ENCODE measurements around the gene PCIF1.
"Not testable (repeated sequence)": the region's sequence is repeated elsewhere in the genome, so short reads cannot be mapped to it uniquely, and the experiment has no call there.

Gene PCIF1

GRCh38 chr20:45934586-45935415, at the start of gene PCIF1:
Gene PCIF1 (plus strand): TSS chr20:45934683. CDS start chr20:45939000, 4,317 bp downstream.
- DNase-seq, result peak; percentile 98
- in situ Hi-C loops (cut with MboI; ENCODE audit: low pct_unique_long_range_greater_than_20kb, low sequenced_read_pairs), result no loop called here

GRCh38 chr20:45886590-45887345, 47.7 kb upstream of the PCIF1 start:
- in situ Hi-C loops (cut with MboI; ENCODE audit: low pct_unique_long_range_greater_than_20kb, low sequenced_read_pairs), result no loop called here
- no peak for DNase-seq

GRCh38 chr20:45887346-45887715, 47.2 kb upstream of the PCIF1 start, which contains the start of gene SPATA25:
Gene SPATA25 (minus strand): TSS chr20:45887622. CDS start chr20:45887590, 32 bp downstream.
- in situ Hi-C loops (cut with MboI; ENCODE audit: low pct_unique_long_range_greater_than_20kb, low sequenced_read_pairs), result no loop called here
- DNase-seq, result no peak

- DNase-seq, result no peak
- in situ Hi-C loops (cut with MboI; ENCODE audit: low pct_unique_long_range_greater_than_20kb, low sequenced_read_pairs), result no loop called here
Observed at GRCh38 chr20:45888681-45889080, 45.8 kb upstream of the PCIF1 start.

GRCh38 chr20:45890077-45890984, 44.2 kb upstream of the PCIF1 start:
- no peak for DNase-seq
- in situ Hi-C loops (cut with MboI; ENCODE audit: low pct_unique_long_range_greater_than_20kb, low sequenced_read_pairs), result no loop called here

GRCh38 chr20:45890985-45891983, 43.2 kb upstream of the PCIF1 start, which contains the start of the genes CTSA and NEURL2:
Gene CTSA (plus strand): TSS chr20:45891335. CDS start chr20:45891569, 234 bp downstream.
Gene NEURL2 (minus strand): TSS chr20:45891208. CDS start chr20:45890991, 217 bp downstream.
- in situ Hi-C loops (cut with MboI; ENCODE audit: low pct_unique_long_range_greater_than_20kb, low sequenced_read_pairs), result no loop called here
- DNase-seq, result peak; percentile 89

- in situ Hi-C loops (cut with MboI; ENCODE audit: low pct_unique_long_range_greater_than_20kb, low sequenced_read_pairs), result no loop called here
- DNase-seq, result peak; percentile 22
Observed at GRCh38 chr20:45892049-45892825, 42.2 kb upstream of the PCIF1 start.

- in situ Hi-C loops (cut with MboI; ENCODE audit: low pct_unique_long_range_greater_than_20kb, low sequenced_read_pairs), result no loop called here
Observed at GRCh38 chr20:45892828-45893500, 41.5 kb upstream of the PCIF1 start.

GRCh38 chr20:45893831-45894230, 40.7 kb upstream of the PCIF1 start:
- no peak for DNase-seq
- in situ Hi-C loops (cut with MboI; ENCODE audit: low pct_unique_long_range_greater_than_20kb, low sequenced_read_pairs), result no loop called here

More at GRCh38 chr20:45892828-45893500, 41.5 kb upstream of the PCIF1 start:
- DNase-seq, result no peak

- in situ Hi-C loops (cut with MboI; ENCODE audit: low pct_unique_long_range_greater_than_20kb, low sequenced_read_pairs), result no loop called here
Observed at GRCh38 chr20:45894797-45895196, 39.7 kb upstream of the PCIF1 start.

GRCh38 chr20:45896641-45897161, 37.8 kb upstream of the PCIF1 start:
- no peak for DNase-seq
- in situ Hi-C loops (cut with MboI; ENCODE audit: low pct_unique_long_range_greater_than_20kb, low sequenced_read_pairs), result no loop called here

More at GRCh38 chr20:45894797-45895196, 39.7 kb upstream of the PCIF1 start:
- DNase-seq, result no peak

GRCh38 chr20:45897289-45897688, 37.2 kb upstream of the PCIF1 start:
- in situ Hi-C loops (cut with MboI; ENCODE audit: low pct_unique_long_range_greater_than_20kb, low sequenced_read_pairs), result no loop called here

GRCh38 chr20:45897692-45898091, 36.8 kb upstream of the PCIF1 start:
- DNase-seq, result no peak
- in situ Hi-C loops (cut with MboI; ENCODE audit: low pct_unique_long_range_greater_than_20kb, low sequenced_read_pairs), result no loop called here

More at GRCh38 chr20:45897289-45897688, 37.2 kb upstream of the PCIF1 start:
- no peak for DNase-seq

- in situ Hi-C loops (cut with MboI; ENCODE audit: low pct_unique_long_range_greater_than_20kb, low sequenced_read_pairs), result no loop called here
- DNase-seq, result no peak
Observed at GRCh38 chr20:45898285-45898684, 36.2 kb upstream of the PCIF1 start.

- DNase-seq, result no peak
- in situ Hi-C loops (cut with MboI; ENCODE audit: low pct_unique_long_range_greater_than_20kb, low sequenced_read_pairs), result no loop called here
Observed at GRCh38 chr20:45899046-45899835, 35.2 kb upstream of the PCIF1 start.

- in situ Hi-C loops (cut with MboI; ENCODE audit: low pct_unique_long_range_greater_than_20kb, low sequenced_read_pairs); DNase-seq: not testable (repeated sequence)
Observed at GRCh38 chr20:45901332-45901731, 33.2 kb upstream of the PCIF1 start.
